Measurements from ENCODE around the gene MRPS31. TPM values are rescaled to one million over a fixed set of nuclear protein-coding genes. Genes with fewer than 3 reads are reported as not detected.
A peak's percentile ranks its signal among the peaks of the same experiment; 100 is the strongest.
"Not testable (repeated sequence)": the region's sequence is repeated elsewhere in the genome, so short reads cannot be mapped to it uniquely, and the experiment has no call there.

The MRPS31 gene
- total and polyA plus RNA-seq, 12 donors, result 13.1 to 115 (median 24.9) TPM

- TF ChIP-seq CTCF (IDR thresholded peaks at IDR 0.05) (peak in 3 of 6 experiments; percentile 30 to 49 (median 37)), POLR2A (IDR thresholded peaks at IDR 0.05) (peak; percentile 27 to 68)
- Histone ChIP-seq H3K27ac (peak within 1 kb of the TSS in 4 of 5 donors; percentile 37 to 90 (median 71)), H3K4me3 (peak within 1 kb of the TSS; percentile 27 to 90 (median 56)), H3K27me3 (no peaks in the 10 kb centered on the region), H3K4me1 (replicated peaks in 1 of 2) (peaks cover 4 to 10% of the 10 kb centered on the region in 2 donors), H3K36me3 (replicated peaks in 1 of 2) (no peaks in the 10 kb centered on the region), H3K9me3 (replicated peaks in 1 of 3) (no peaks in the 10 kb centered on the region)
- WGBS, 4 donors, result 0 to 1% (median 1%) methylated on average over 15 to 101 of the region's 101 CpGs; no CpG with 5 or more reads in 1 of the 4 donors
- intact Hi-C loops (cut with DNase I), result no loop called here
- DNase-seq, result peak; percentile 64 to 81 (median 75)
Observed at GRCh38 chr13:40789275-40790153, 18.5 kb upstream of the MRPS31 start, which contains the start of gene SLC25A15. TSS of gene SLC25A15 (plus strand) at chr13:40789611. CDS start at chr13:40793227, 3,616 bp downstream.

- H3K4me3 ChIP-seq, result peak overlapping the region; percentile 27 to 90 (median 56)
- H3K9me3 ChIP-seq (replicated peaks in 1 of 3); H3K36me3 ChIP-seq (replicated peaks in 1 of 2); intact Hi-C loops (cut with DNase I); H3K27me3 ChIP-seq: not testable (repeated sequence)
- peak overlapping the region in 4 of 5 donors; percentile 4 to 90 (median 71) for H3K27ac ChIP-seq
- peaks cover 4 to 10% of the 10 kb centered on the region in 2 donors for H3K4me1 ChIP-seq (replicated peaks in 1 of 2)
- 55 to 60% (median 59%) methylated on average over 17 to 18 of the region's 18 CpGs for WGBS, 4 donors
- peak in 1 of 7 donors; percentile 51 for DNase-seq
Observed at GRCh38 chr13:40788540-40789274, 17.7 kb upstream of the MRPS31 start.

- no peak overlapping the region for H3K4me3 ChIP-seq
- TF ChIP-seq POLR2A (IDR thresholded peaks at IDR 0.05) (no peak), CTCF (IDR thresholded peaks at IDR 0.05) (no peak)
- 64 to 81% (median 75%) methylated on average over 5 of the region's 5 CpGs for WGBS, 4 donors
- no peak overlapping the region for H3K27ac ChIP-seq
- intact Hi-C loops (cut with DNase I), result no loop called here
- peak in 1 of 7 donors; percentile 38 for DNase-seq
- H3K9me3 ChIP-seq (replicated peaks in 1 of 3), result no peaks in the 10 kb centered on the region
- no peaks in the 10 kb centered on the region for H3K36me3 ChIP-seq (replicated peaks in 1 of 2)
- H3K4me1 ChIP-seq (replicated peaks in 1 of 2), result peaks cover 4 to 10% of the 10 kb centered on the region in 2 donors
- H3K27me3 ChIP-seq, result no peaks in the 10 kb centered on the region
Observed at GRCh38 chr13:40787062-40787461, 16.1 kb upstream of the MRPS31 start.

DNA sequence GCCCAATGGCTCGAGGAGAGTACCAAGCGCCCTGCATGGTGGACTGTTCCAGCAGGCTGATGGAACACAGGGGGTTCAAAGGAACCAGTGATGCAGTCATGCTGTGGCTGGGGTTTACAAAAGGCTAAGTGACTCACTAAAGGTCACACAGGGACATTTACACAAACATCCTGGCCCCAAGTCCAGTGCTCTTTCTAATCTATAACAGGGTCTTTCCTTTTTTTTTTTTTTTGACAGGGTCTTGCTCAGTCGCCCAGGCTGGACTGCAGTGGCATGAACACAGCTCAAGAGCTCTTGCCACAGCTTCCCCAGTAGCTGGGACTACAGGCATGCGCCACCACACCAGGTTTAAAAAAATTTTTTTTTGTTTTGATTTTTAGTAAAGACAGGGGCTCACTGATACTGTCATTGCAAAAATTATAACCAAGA is 15.6 kb upstream of the MRPS31 start:
- 84 to 90% (median 89%) methylated on average over 4 of the region's 4 CpGs for WGBS, 4 donors
- Histone ChIP-seq H3K4me3 (no peak overlapping the region), H3K4me1 (replicated peaks in 1 of 2) (peaks cover 4 to 10% of the 10 kb centered on the region in 2 donors), H3K9me3 (replicated peaks in 1 of 3) (no peaks in the 10 kb centered on the region), H3K36me3 (replicated peaks in 1 of 2) (no peaks in the 10 kb centered on the region), H3K27me3 (no peaks in the 10 kb centered on the region), H3K27ac (no peak overlapping the region)
- intact Hi-C loops (cut with DNase I), result no loop called here
- peak in 4 of 7 donors; percentile 16 to 52 (median 26) for DNase-seq
- no peak for TF ChIP-seq CTCF (IDR thresholded peaks at IDR 0.05)
- no peak for TF ChIP-seq POLR2A (IDR thresholded peaks at IDR 0.05)

All from adrenal gland (tissue), 12 donors.